Middle frontal gyrus (tissue), 1 donor: ENCODE measurements around the gene CPED1.
"Not testable (repeated sequence)": the region's sequence is repeated elsewhere in the genome, so short reads cannot be mapped to it uniquely, and the experiment has no call there.

Experiments
- DNase-seq: peaks from one replicate; pipeline ENCODE4 v3.0.0-alpha.2; 2015; ENCODE audit warnings: low spot score; ENCODE audit errors: extremely low spot score

Gene CPED1

GRCh38 chr7:121235201-121235600 is 246.7 kb downstream of the CPED1 start:
- DNase-seq = no peak

GRCh38 chr7:121237601-121238000 is 249.1 kb downstream of the CPED1 start:
- DNase-seq = no peak

GRCh38 chr7:121244120-121244870 is 255.8 kb downstream of the CPED1 start:
- no peak for DNase-seq

- not testable (repeated sequence) for DNase-seq
Observed at GRCh38 chr7:121251367-121251766, 262.9 kb downstream of the CPED1 start.

GRCh38 chr7:121252523-121253235 is 264.2 kb downstream of the CPED1 start:
- DNase-seq = not testable (repeated sequence)

GRCh38 chr7:121259826-121260225 is 271.3 kb downstream of the CPED1 start:
- DNase-seq = no peak

GRCh38 chr7:121261207-121261884 is 272.8 kb downstream of the CPED1 start:
- DNase-seq = no peak

GRCh38 chr7:121262221-121262620 is 273.7 kb downstream of the CPED1 start:
- no peak for DNase-seq

- DNase-seq = no peak
Observed at GRCh38 chr7:121262969-121263368, 274.5 kb downstream of the CPED1 start.

GRCh38 chr7:121266307-121266894 is 277.9 kb downstream of the CPED1 start:
- DNase-seq = no peak

- no peak for DNase-seq
Observed at GRCh38 chr7:121267612-121268011, 279.1 kb downstream of the CPED1 start.

GRCh38 chr7:121269798-121270197 is 281.3 kb downstream of the CPED1 start:
- no peak for DNase-seq

GRCh38 chr7:121271098-121271497 is 282.6 kb downstream of the CPED1 start:
- no peak for DNase-seq

- DNase-seq = no peak
Observed at GRCh38 chr7:121271916-121272315, 283.4 kb downstream of the CPED1 start.

- DNase-seq = no peak
Observed at GRCh38 chr7:121272676-121273075, 284.2 kb downstream of the CPED1 start.

- no peak for DNase-seq
Observed at GRCh38 chr7:121273467-121274167, 285.1 kb downstream of the CPED1 start.

GRCh38 chr7:121274467-121274866 is 286.0 kb downstream of the CPED1 start:
- no peak for DNase-seq

- no peak for DNase-seq
Observed at GRCh38 chr7:121275204-121275603, 286.7 kb downstream of the CPED1 start.

- DNase-seq = no peak
Observed at GRCh38 chr7:121276313-121276712, 287.8 kb downstream of the CPED1 start.

- DNase-seq = no peak
Observed at GRCh38 chr7:121278120-121279021, 289.9 kb downstream of the CPED1 start.
